NOMO-1 (cell line): ENCODE measurements around the gene OR4C45.
A peak's percentile ranks its signal among the peaks of the same experiment; 100 is the strongest.
"Not testable (repeated sequence)": the region's sequence is repeated elsewhere in the genome, so short reads cannot be mapped to it uniquely, and the experiment has no call there.

Source experiments
- DNase-seq, 2 experiments: peaks; one replicate each; lab custom pipeline; 2025; ENCODE audit not compliant: unreplicated experiment in 2 of 2; lab: John Stamatoyannopoulos, UW

Gene OR4C45

GRCh38 chr11:50032574-50032973 lies at the start of gene OR4C45:
Gene OR4C45 (plus strand): TSS chr11:50032874.
- no peak for DNase-seq

GRCh38 chr11:49995565-49995964 lies 37.1 kb upstream of the OR4C45 start:
- DNase-seq = peak; percentile 2 to 21

- no peak for DNase-seq
Measured at GRCh38 chr11:50030193-50030592, 2.5 kb upstream of the OR4C45 start.

GRCh38 chr11:50036239-50036638 lies 3.6 kb downstream of the OR4C45 start:
- not testable (repeated sequence) for DNase-seq

GRCh38 chr11:50037251-50037650 lies 4.6 kb downstream of the OR4C45 start:
- no peak for DNase-seq

DNA sequence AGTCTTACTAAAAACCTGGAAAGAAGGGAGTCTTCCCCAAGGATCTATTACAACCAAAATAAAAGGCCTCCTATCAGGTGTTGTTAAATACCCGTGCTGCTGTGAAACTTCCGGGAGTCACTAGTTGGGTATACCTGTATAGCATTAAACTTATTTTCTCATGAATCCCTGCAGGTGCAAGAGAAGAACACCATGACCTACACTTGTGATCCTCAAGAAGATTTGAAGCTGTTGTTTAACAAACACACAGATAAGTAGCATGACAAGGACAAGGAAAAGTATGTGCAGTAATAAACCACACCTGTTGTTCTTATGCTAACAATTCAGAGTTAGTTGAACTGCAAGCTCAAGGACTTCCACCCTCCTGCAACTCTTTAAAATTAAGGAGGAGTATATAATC lies 12.0 kb downstream of the OR4C45 start:
- no peak for DNase-seq

DNA sequence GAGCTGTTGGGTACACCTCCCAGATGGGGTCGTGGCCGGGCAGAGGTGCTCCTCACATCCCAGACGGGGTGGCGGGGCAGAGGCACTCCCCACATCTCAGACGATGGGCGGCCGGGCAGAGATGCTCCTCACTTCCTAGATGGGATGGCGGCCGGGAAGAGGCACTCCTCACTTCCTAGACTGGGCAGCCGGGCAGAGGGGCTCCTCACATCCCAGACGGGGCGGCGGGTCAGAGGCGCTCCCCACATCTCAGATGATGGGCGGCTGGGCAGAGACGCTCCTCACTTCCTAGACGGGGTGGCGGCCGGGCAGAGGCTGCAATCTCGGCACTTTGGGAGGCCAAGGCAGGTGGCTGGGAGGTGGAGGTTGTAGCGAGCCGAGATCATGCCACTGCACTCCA lies 30.4 kb downstream of the OR4C45 start:
- not testable (repeated sequence) for DNase-seq

DNA sequence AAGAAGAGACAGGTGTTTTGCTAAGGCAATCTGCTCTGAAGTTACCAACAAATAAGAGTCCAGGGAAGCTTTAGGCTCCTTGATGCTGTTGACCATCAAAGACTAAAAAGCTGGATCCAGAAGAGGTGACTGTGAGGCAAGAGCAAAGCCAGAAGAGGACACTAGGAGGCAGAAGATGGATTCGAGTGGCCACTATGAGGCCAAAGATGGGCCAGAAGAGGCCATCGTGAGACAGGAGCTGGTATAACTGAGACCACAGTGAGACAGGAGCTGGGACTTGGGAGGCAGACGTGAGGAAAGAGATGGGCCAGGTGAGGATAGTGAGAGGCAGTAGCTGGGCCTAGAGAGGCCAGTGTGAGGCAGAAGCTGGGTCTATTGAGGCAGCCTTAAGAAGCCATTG lies 37.7 kb downstream of the OR4C45 start:
- DNase-seq = no peak

DNA sequence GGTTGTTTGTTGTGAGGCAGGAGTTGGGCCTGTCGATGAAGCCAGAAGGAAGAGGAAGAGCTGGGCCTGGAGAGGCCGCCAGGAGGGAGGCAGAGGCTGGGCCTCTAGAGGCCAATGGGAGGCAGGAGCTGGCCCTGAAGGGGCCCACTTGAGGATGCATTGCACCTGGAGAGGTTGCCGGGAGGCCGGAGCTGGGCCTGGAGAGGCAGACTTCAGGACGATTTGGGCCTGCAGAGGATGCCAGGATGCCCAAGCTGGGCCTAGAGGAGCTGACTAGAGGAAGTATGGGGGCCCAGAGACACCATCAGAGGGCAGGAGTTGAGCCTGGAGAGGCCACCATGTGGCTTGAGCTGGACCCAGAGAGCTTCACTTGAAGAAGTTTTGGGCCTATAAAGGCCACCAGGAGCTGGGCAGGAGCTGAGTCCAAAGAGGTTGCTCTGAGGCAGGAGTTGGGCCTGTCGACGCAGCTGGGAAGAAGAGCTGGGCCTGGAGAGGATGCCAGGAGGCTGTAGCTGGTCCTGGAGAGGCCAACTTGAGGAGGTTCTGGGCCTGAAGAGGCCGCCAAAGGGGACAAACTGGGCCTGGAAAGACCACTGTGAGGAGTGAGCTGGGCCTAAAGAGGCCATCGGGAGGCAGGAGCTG lies 39.0 kb downstream of the OR4C45 start:
- DNase-seq = no peak

GRCh38 chr11:50072226-50073112 lies 39.8 kb downstream of the OR4C45 start:
- no peak for DNase-seq

DNA sequence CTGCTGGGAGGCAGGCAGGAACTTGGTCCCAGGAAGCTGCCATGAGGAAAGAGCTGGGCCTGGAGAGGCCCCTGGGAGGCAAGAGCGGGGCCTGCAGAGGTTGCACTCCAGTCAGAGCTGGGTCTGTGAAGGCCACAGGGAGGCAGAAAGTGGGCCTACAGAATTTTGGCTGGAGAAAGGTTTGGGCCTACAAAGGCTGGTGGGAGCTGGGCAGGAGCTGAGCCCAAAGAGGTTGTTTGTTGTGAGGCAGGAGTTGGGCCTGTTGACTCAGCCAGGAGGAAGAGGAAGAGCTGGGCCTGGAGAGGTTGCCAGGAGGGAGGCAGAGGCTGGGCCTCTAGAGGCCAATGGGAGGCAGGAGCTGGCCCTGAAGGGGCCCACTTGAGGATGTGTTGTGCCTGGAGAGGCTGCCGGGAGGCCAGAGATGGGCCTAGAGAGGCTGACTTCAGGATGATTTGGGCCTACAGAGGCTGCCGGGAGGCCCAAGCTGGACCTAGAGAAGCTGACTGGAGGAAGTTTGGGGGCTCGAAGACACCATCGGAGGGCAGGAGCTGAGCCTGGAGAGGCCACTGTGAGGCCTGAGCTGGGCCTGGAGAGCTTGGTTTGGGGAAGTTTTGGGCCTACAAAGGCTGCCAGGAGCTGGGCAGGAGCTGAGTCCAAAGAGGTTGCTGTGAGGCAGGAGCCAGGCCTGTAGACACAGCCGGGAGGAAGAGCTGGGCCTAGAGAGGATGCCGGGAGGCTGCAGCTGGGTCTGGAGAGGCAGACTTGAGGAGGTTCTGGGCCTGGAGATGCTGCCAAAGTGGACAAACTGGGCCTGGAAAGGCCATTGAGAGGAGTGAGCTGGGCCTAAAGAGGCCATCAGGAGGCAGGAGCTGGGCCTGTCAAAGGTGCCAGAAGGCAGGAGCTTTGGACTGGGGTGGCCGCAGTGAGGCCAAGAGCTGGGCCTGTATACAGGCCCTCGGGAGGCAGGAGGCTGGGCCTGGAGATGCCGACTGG lies 40.7 kb downstream of the OR4C45 start:
- no peak for DNase-seq

GRCh38 chr11:50074161-50074560 lies 41.5 kb downstream of the OR4C45 start:
- no peak for DNase-seq

GRCh38 chr11:50075856-50076255 lies 43.2 kb downstream of the OR4C45 start:
- DNase-seq = peak; percentile 85 to 86

GRCh38 chr11:50077526-50077925 lies 44.9 kb downstream of the OR4C45 start:
- DNase-seq = no peak

DNA sequence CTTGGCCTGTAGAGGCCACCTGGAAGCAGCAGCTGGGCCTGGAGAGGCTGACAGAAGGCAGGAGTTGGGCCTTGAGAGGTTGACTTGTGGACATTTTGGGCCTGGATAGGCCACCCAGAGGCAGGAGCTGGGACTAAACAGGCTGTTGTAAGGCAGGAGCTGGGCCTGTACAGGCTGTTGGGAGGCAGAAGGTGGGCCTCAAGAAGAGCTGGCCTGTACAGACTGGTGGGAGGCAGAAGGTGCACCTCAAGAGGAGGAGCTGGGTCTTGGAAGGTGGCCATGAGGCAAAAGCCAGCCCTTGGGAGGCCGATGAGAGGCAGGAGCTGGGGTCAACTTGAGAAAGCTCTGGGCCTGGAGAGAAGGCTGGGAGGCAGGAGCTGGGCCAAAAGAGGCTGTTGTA lies 45.3 kb downstream of the OR4C45 start:
- DNase-seq = no peak

- DNase-seq = not testable (repeated sequence)
Measured at GRCh38 chr11:50078946-50079345, 46.3 kb downstream of the OR4C45 start.

DNA sequence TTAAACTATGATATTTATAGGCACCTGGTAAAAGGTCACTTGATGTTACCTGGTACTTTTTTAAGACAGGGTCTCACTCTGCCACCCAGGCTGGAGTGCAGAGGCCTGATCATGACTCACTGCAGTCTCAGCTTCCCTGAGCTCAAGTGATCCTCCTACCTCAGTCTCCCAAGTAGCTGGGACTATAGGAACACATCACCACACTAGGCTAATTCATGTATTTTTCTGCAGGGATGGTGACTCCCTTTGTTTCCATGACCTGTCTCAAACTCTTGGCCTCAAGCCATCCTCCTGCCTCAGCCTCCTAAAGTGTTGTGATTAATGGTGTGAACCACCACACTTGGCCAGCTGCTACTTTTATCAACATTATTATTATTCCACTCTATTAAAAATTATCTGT lies 47.6 kb downstream of the OR4C45 start:
- DNase-seq = no peak
